HepG2 (cell line): ENCODE results near the gene LITAFD. TPM values are rescaled to one million over a fixed set of nuclear protein-coding genes. Genes with fewer than 3 reads are reported as not detected.

Source experiments
- ETV5 ChIP-seq: IDR thresholded peaks from 2 replicates; pipeline ENCODE4 v1.6.1; 2018; ENCODE audit warnings: missing biosample characterization, missing genetic modification reagents, inconsistent platforms, borderline replicate concordance
- MIER3 ChIP-seq: IDR thresholded peaks from 2 replicates; pipeline ENCODE4 v1.6.1; 2016; ENCODE audit warnings: missing compliant biosample characterization, borderline replicate concordance
- NFKB2 ChIP-seq: sonication (generic); formaldehyde crosslinking; IDR thresholded peaks from 2 replicates; pipeline ENCODE4 v1.4.0; 2020; ENCODE audit warnings: missing genetic modification reagents, borderline replicate concordance
- NR2F6 ChIP-seq, 2 experiments: IDR thresholded peaks; 2 replicates each; pipeline ENCODE4 v1.6.1; 2016; ENCODE audit warnings: antibody characterized with exemption in 1 of 2, mild to moderate bottlenecking in 1 of 2
- PAX8 ChIP-seq: sonication (generic); formaldehyde crosslinking; IDR thresholded peaks from 2 replicates; pipeline ENCODE4 v1.8.0; 2022; ENCODE audit warnings: mild to moderate bottlenecking, missing genetic modification reagents, borderline replicate concordance
- REPIN1 ChIP-seq: sonication (generic); formaldehyde crosslinking; IDR thresholded peaks from 2 replicates; pipeline ENCODE4 v1.8.0; 2022; ENCODE audit warnings: missing genetic modification reagents, low read depth, mild to moderate bottlenecking, borderline replicate concordance
- SATB2 ChIP-seq: sonication (generic); formaldehyde crosslinking; IDR thresholded peaks from 2 replicates; pipeline ENCODE4 v1.5.0; 2020; ENCODE audit warnings: missing genetic modification reagents
- WIZ ChIP-seq: sonication (generic); formaldehyde crosslinking; IDR thresholded peaks from 2 replicates; pipeline ENCODE4 v1.5.1; 2020; ENCODE audit warnings: mild to moderate bottlenecking, missing genetic modification reagents
- ZKSCAN8 ChIP-seq: IDR thresholded peaks from 2 replicates; pipeline ENCODE4 v1.6.1; 2016; ENCODE audit warnings: borderline replicate concordance, missing genetic modification reagents, missing compliant biosample characterization
- ZMYM4 ChIP-seq: sonication (generic); formaldehyde crosslinking; IDR thresholded peaks from 2 replicates; pipeline ENCODE4 v1.8.1; 2023; ENCODE audit warnings: mild to moderate bottlenecking, missing genetic modification reagents
- ZNF12 ChIP-seq: sonication (generic); formaldehyde crosslinking; IDR thresholded peaks from 2 replicates; pipeline ENCODE4 v1.5.0; 2020; ENCODE audit warnings: missing genetic modification reagents
- ZNF441 ChIP-seq: sonication (generic); formaldehyde crosslinking; IDR thresholded peaks from 2 replicates; pipeline ENCODE4 v1.7.0; 2021; ENCODE audit warnings: missing genetic modification reagents, borderline replicate concordance
- ZNF879 ChIP-seq: sonication (generic); formaldehyde crosslinking; IDR thresholded peaks from 2 replicates; pipeline ENCODE4 v1.8.1; 2023; ENCODE audit warnings: missing genetic modification reagents
- polyA plus RNA-seq, 8 experiments: library from polyadenylated mRNA; depleted of rRNA in 3 of 8; stranded (reverse) in 7 of 8; unstranded in 1 of 8; fragments of >200 nt; fragmentation: Illumina TruSeq in 4 of 8; extraction: Trizol in 4 of 8; gene quantifications; 2 replicates each; pipeline versions ENCODE4 v1.2.1 to v1.2.3, GENCODE V29; 2011 to 2016; ENCODE audit warnings: low read depth in 4 of 8, missing spikeins in 1 of 8, mixed read lengths in 1 of 8; ENCODE audit not compliant: insufficient read depth in 1 of 8
- total RNA-seq, 5 experiments: library from RNA; depleted of rRNA; stranded (reverse); fragments of >200 nt; fragmentation: Illumina TruSeq; extraction: Trizol; gene quantifications; 2 replicates each; pipeline ENCODE4 v1.2.3, GENCODE V29; 2016; ENCODE audit warnings: low read depth in 1 of 5
- TF ChIP-seq, protein P1 (sequence below): sonication (generic); formaldehyde crosslinking; IDR thresholded peaks from 2 replicates; pipeline ENCODE4 v1.4.0; 2020; ENCODE audit warnings: mild to moderate bottlenecking, missing genetic modification reagents
- TF ChIP-seq, protein P2 (sequence below): sonication (generic); formaldehyde crosslinking; IDR thresholded peaks from 2 replicates; pipeline ENCODE4 v1.5.1; 2020; ENCODE audit warnings: mild to moderate bottlenecking, moderate library complexity, missing genetic modification reagents
- TF ChIP-seq, protein P3 (sequence below): sonication (generic); formaldehyde crosslinking; IDR thresholded peaks from 2 replicates; pipeline ENCODE4 v1.9.0; 2021; ENCODE audit warnings: missing genetic modification reagents, borderline replicate concordance
- TF ChIP-seq, protein P4 (sequence below): sonication (generic); formaldehyde crosslinking; IDR thresholded peaks from 2 replicates; pipeline ENCODE4 v1.8.0; 2022; ENCODE audit warnings: mild to moderate bottlenecking, missing genetic modification reagents, borderline replicate concordance
- TF ChIP-seq, protein P5 (sequence below): sonication (generic); formaldehyde crosslinking; IDR thresholded peaks from 2 replicates; pipeline ENCODE4 v1.4.0; 2020; ENCODE audit warnings: missing genetic modification reagents, borderline replicate concordance

LITAFD gene
- total and polyA plus RNA-seq, 2 of the 13 experiments (the other 11 are each of a cell fraction or from before 2014, with no cell fraction given), result not detected

DNA sequence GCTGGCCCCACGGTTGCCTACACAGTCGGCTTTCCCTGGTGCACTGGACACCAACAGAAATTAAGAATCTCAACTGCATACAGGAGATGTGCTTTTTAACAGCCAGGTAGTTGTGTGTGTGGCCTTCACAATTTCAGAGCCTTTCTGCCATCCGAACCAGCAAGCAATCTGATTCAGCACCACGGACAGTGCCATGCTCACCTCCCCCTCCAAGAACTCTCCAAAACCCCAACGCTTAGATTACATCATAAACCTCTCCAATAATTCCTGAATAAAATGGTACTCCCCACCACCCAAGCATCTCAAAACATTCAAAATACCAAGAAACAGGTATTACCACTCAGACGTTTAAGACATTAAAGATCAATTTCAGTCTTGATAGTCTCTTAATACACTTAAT, 49.7 kb downstream of the LITAFD start (continued):
- TF ChIP-seq, protein P1, sequence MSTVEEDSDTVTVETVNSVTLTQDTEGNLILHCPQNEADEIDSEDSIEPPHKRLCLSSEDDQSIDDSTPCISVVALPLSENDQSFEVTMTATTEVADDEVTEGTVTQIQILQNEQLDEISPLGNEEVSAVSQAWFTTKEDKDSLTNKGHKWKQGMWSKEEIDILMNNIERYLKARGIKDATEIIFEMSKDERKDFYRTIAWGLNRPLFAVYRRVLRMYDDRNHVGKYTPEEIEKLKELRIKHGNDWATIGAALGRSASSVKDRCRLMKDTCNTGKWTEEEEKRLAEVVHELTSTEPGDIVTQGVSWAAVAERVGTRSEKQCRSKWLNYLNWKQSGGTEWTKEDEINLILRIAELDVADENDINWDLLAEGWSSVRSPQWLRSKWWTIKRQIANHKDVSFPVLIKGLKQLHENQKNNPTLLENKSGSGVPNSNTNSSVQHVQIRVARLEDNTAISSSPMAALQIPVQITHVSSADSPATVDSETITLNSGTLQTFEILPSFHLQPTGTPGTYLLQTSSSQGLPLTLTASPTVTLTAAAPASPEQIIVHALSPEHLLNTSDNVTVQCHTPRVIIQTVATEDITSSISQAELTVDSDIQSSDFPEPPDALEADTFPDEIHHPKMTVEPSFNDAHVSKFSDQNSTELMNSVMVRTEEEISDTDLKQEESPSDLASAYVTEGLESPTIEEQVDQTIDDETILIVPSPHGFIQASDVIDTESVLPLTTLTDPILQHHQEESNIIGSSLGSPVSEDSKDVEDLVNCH (CRISPR knock-in tag), result no peak
- TF ChIP-seq, protein P2, sequence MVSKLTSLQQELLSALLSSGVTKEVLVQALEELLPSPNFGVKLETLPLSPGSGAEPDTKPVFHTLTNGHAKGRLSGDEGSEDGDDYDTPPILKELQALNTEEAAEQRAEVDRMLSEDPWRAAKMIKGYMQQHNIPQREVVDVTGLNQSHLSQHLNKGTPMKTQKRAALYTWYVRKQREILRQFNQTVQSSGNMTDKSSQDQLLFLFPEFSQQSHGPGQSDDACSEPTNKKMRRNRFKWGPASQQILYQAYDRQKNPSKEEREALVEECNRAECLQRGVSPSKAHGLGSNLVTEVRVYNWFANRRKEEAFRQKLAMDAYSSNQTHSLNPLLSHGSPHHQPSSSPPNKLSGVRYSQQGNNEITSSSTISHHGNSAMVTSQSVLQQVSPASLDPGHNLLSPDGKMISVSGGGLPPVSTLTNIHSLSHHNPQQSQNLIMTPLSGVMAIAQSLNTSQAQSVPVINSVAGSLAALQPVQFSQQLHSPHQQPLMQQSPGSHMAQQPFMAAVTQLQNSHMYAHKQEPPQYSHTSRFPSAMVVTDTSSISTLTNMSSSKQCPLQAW (CRISPR knock-in tag), result no peak
- TF ChIP-seq ZKSCAN8 (CRISPR knock-in tag), result no peak
- TF ChIP-seq MIER3 (CRISPR knock-in tag), result peak; percentile 69; the same call in 1 of the 2 replicates
- peak; percentile 79; the same call in 1 of the 2 replicates for TF ChIP-seq ZNF441 (CRISPR knock-in tag)
- TF ChIP-seq, protein P3, sequence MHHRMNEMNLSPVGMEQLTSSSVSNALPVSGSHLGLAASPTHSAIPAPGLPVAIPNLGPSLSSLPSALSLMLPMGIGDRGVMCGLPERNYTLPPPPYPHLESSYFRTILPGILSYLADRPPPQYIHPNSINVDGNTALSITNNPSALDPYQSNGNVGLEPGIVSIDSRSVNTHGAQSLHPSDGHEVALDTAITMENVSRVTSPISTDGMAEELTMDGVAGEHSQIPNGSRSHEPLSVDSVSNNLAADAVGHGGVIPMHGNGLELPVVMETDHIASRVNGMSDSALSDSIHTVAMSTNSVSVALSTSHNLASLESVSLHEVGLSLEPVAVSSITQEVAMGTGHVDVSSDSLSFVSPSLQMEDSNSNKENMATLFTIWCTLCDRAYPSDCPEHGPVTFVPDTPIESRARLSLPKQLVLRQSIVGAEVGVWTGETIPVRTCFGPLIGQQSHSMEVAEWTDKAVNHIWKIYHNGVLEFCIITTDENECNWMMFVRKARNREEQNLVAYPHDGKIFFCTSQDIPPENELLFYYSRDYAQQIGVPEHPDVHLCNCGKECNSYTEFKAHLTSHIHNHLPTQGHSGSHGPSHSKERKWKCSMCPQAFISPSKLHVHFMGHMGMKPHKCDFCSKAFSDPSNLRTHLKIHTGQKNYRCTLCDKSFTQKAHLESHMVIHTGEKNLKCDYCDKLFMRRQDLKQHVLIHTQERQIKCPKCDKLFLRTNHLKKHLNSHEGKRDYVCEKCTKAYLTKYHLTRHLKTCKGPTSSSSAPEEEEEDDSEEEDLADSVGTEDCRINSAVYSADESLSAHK (CRISPR knock-in tag), result peak; percentile 89; the same call in 1 of the 2 replicates
- peak; percentile 52; the same call in 1 of the 2 replicates for TF ChIP-seq REPIN1 (CRISPR knock-in tag)
- no peak for TF ChIP-seq PAX8 (CRISPR knock-in tag)
- 0 out of 2 replicates have a peak, but pooled peaks have one; percentile 72 for TF ChIP-seq SATB2
- TF ChIP-seq NR2F6 (IDR thresholded peaks at IDR 0.05), result no peak
- TF ChIP-seq NR2F6 (CRISPR knock-in tag; IDR thresholded peaks at IDR 0.05), result no peak
- no peak; the same call in 1 of the 2 replicates for TF ChIP-seq NFKB2
- TF ChIP-seq, protein P4, sequence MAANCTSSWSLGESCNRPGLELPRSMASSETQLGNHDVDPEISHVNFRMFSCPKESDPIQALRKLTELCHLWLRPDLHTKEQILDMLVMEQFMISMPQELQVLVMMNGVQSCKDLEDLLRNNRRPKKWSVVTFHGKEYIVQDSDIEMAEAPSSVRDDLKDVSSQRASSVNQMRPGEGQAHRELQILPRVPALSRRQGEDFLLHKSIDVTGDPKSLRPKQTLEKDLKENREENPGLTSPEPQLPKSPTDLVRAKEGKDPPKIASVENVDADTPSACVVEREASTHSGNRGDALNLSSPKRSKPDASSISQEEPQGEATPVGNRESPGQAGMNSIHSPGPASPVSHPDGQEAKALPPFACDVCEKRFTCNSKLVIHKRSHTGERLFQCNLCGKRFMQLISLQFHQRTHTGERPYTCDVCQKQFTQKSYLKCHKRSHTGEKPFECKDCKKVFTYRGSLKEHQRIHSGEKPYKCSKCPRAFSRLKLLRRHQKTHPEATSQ (CRISPR knock-in tag), result peak; percentile 41; the same call in 1 of the 2 replicates
- no peak; the same call in 1 of the 2 replicates for TF ChIP-seq ETV5 (CRISPR knock-in tag)
- TF ChIP-seq WIZ, result peak; percentile 96
- TF ChIP-seq ZNF12 (CRISPR knock-in tag), result 0 out of 2 replicates have a peak, but pooled peaks have one; percentile 39
- 0 out of 2 replicates have a peak, but pooled peaks have one; percentile 40 for TF ChIP-seq ZNF879
- peak; percentile 56 for TF ChIP-seq ZMYM4 (CRISPR knock-in tag)
- TF ChIP-seq, protein P5, sequence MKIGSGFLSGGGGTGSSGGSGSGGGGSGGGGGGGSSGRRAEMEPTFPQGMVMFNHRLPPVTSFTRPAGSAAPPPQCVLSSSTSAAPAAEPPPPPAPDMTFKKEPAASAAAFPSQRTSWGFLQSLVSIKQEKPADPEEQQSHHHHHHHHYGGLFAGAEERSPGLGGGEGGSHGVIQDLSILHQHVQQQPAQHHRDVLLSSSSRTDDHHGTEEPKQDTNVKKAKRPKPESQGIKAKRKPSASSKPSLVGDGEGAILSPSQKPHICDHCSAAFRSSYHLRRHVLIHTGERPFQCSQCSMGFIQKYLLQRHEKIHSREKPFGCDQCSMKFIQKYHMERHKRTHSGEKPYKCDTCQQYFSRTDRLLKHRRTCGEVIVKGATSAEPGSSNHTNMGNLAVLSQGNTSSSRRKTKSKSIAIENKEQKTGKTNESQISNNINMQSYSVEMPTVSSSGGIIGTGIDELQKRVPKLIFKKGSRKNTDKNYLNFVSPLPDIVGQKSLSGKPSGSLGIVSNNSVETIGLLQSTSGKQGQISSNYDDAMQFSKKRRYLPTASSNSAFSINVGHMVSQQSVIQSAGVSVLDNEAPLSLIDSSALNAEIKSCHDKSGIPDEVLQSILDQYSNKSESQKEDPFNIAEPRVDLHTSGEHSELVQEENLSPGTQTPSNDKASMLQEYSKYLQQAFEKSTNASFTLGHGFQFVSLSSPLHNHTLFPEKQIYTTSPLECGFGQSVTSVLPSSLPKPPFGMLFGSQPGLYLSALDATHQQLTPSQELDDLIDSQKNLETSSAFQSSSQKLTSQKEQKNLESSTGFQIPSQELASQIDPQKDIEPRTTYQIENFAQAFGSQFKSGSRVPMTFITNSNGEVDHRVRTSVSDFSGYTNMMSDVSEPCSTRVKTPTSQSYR (CRISPR knock-in tag), result peak; percentile 80; the same call in 1 of the 2 replicates
